ENCODE data around the gene CAPZB. TPM values are rescaled to one million over a fixed set of nuclear protein-coding genes. Genes with fewer than 3 reads are reported as not detected.

Gene CAPZB
- total RNA-seq, 1 experiment from 2014 or later, result 491 TPM

DNA sequence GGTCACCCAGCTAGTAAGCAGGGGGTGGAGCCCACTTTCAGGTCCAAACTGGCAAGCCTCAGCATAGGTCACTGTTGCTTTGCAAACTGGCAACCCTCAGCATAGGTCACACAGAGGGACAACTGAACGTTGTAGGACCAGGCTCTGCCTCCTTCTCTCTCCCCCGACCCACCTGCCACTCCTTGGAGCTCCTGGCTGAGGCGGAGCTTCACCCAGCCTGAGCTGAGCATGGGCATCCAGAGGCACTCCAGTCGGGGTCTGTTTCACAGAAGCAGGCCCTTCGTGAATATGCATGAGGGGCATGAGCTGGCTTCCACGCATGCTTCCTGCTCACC lies 24.2 kb downstream of the CAPZB start:
- CTCF ChIA-PET, result no interaction called here
- BruUV-seq (replicated peaks), result no TSS peak
- POLR2A ChIA-PET, result interaction anchor here (0.6 kb wide), 2 partner anchors 9 to 28 kb away, joined by 8 to 13 read pairs; no protein-coding TSS in a partner anchor

DNA sequence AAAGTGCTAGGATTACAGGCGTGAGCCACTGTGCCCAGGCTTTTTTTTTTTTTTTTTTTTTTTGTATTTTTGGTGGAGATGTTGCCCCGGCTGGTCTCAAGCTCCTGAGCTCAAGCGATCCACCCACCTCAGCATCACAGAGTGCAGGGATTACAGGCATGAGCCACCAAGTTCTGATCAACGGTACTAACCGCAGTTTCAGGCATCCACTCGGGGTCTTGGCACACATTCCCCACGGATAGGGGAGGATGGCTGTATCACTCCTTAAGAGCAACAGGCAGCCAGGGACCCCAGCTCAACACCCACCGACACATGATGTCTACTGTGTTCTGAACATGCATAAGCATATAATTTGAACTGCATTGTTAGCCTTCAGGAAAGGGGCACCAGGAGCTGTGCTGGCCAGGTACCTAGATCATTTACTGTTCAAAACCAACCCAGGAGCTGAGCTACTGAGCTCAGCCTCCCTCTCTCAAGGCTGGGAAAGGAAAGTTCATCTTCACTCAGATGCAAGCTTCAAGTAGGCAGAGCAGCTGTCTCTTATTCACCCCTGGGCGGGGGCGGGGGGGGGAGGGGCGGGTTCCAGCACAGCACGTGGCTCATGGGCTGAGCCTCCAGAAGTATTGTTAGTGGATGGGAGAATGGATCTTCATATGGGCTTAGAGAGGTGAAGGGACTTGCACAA lies 24.7 kb downstream of the CAPZB start:
- H3K9me3 ChIP-seq (ENCODE audit: control insufficient read depth, insufficient read depth, low read depth, low read length), result no peaks in the 10 kb centered on the region
- ChIA-PET CTCF (interaction anchor here (0.7 kb wide), 1 partner anchor 9 kb away, joined by 12 read pairs; no protein-coding TSS in a partner anchor), POLR2A (interaction anchor here (0.6 kb wide), 2 partner anchors 8 to 27 kb away, joined by 8 to 13 read pairs; no protein-coding TSS in a partner anchor)
- ATAC-seq (peak; percentile 20; the same call in 1 of the 2 replicates), DNase-seq (ENCODE audit: low read depth, low spot score) (no peak)
- no peaks in the 10 kb centered on the region for H3K36me3 ChIP-seq (ENCODE audit: control insufficient read depth, insufficient read depth, low read length)
- no peaks in the 10 kb centered on the region for H3K27me3 ChIP-seq (ENCODE audit: control insufficient read depth, insufficient read depth, low read length)
- TF ChIP-seq SIN3A (IDR thresholded peaks at IDR 0.05; ENCODE audit: borderline replicate concordance, insufficient read depth, low read depth, low read length) (no peak), TCF7L2 (IDR thresholded peaks at IDR 0.05; ENCODE audit: low read depth, low read length) (no peak), POLR2AphosphoS5 (IDR thresholded peaks at IDR 0.05; ENCODE audit: low read depth, low read length) (no peak)
- TF ChIP-seq, protein P1, sequence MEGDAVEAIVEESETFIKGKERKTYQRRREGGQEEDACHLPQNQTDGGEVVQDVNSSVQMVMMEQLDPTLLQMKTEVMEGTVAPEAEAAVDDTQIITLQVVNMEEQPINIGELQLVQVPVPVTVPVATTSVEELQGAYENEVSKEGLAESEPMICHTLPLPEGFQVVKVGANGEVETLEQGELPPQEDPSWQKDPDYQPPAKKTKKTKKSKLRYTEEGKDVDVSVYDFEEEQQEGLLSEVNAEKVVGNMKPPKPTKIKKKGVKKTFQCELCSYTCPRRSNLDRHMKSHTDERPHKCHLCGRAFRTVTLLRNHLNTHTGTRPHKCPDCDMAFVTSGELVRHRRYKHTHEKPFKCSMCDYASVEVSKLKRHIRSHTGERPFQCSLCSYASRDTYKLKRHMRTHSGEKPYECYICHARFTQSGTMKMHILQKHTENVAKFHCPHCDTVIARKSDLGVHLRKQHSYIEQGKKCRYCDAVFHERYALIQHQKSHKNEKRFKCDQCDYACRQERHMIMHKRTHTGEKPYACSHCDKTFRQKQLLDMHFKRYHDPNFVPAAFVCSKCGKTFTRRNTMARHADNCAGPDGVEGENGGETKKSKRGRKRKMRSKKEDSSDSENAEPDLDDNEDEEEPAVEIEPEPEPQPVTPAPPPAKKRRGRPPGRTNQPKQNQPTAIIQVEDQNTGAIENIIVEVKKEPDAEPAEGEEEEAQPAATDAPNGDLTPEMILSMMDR (IDR thresholded peaks at IDR 0.05), result no peak
- TF ChIP-seq, protein P2, sequence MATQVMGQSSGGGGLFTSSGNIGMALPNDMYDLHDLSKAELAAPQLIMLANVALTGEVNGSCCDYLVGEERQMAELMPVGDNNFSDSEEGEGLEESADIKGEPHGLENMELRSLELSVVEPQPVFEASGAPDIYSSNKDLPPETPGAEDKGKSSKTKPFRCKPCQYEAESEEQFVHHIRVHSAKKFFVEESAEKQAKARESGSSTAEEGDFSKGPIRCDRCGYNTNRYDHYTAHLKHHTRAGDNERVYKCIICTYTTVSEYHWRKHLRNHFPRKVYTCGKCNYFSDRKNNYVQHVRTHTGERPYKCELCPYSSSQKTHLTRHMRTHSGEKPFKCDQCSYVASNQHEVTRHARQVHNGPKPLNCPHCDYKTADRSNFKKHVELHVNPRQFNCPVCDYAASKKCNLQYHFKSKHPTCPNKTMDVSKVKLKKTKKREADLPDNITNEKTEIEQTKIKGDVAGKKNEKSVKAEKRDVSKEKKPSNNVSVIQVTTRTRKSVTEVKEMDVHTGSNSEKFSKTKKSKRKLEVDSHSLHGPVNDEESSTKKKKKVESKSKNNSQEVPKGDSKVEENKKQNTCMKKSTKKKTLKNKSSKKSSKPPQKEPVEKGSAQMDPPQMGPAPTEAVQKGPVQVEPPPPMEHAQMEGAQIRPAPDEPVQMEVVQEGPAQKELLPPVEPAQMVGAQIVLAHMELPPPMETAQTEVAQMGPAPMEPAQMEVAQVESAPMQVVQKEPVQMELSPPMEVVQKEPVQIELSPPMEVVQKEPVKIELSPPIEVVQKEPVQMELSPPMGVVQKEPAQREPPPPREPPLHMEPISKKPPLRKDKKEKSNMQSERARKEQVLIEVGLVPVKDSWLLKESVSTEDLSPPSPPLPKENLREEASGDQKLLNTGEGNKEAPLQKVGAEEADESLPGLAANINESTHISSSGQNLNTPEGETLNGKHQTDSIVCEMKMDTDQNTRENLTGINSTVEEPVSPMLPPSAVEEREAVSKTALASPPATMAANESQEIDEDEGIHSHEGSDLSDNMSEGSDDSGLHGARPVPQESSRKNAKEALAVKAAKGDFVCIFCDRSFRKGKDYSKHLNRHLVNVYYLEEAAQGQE (IDR thresholded peaks at IDR 0.05; ENCODE audit: insufficient read depth in 1 of 2, low read depth in 2 of 2, low read length in 1 of 2), result no peak
- no peak overlapping the region for H3K4me3 ChIP-seq (ENCODE audit: low read depth in 2 of 2, low read length in 2 of 2)
- peaks cover 79% of the 10 kb centered on the region for H3K4me1 ChIP-seq (ENCODE audit: control insufficient read depth, insufficient read depth, low read length)
- H3K27ac ChIP-seq (ENCODE audit: low read length), result peak overlapping the region; percentile 62
- no TSS peak for BruUV-seq (replicated peaks)
- intact Hi-C loops (cut with micrococcal nuclease; ENCODE audit: unreplicated experiment) (no loop called here), in situ Hi-C loops (cut with HindIII; ENCODE audit: low pct_unique_long_range_greater_than_20kb, low sequenced_read_pairs) (no loop called here)

More for the DNA sequence above, 24.2 kb downstream of the CAPZB start:
- peak; percentile 33 for ATAC-seq
- intact Hi-C loops (cut with micrococcal nuclease; ENCODE audit: unreplicated experiment), result no loop called here
- H3K36me3 ChIP-seq (ENCODE audit: control insufficient read depth, insufficient read depth, low read length), result no peaks in the 10 kb centered on the region
- peak overlapping the region; percentile 78 for H3K27ac ChIP-seq (ENCODE audit: low read length)
- TF ChIP-seq, protein P2 (IDR thresholded peaks at IDR 0.05; ENCODE audit: insufficient read depth in 1 of 2, low read depth in 2 of 2, low read length in 1 of 2), result no peak
- TF ChIP-seq SIN3A (IDR thresholded peaks at IDR 0.05; ENCODE audit: borderline replicate concordance, insufficient read depth, low read depth, low read length), result no peak
- TF ChIP-seq, protein P1 (IDR thresholded peaks at IDR 0.05), result no peak
- TF ChIP-seq POLR2AphosphoS5 (IDR thresholded peaks at IDR 0.05; ENCODE audit: low read depth, low read length), result no peak
- no peak for TF ChIP-seq TCF7L2 (IDR thresholded peaks at IDR 0.05; ENCODE audit: low read depth, low read length)
- no peaks in the 10 kb centered on the region for H3K27me3 ChIP-seq (ENCODE audit: control insufficient read depth, insufficient read depth, low read length)
- no peak overlapping the region for H3K4me3 ChIP-seq (ENCODE audit: low read depth in 2 of 2, low read length in 2 of 2)
- no peak for DNase-seq (ENCODE audit: low read depth, low spot score)
- in situ Hi-C loops (cut with HindIII; ENCODE audit: low pct_unique_long_range_greater_than_20kb, low sequenced_read_pairs), result no loop called here
- H3K9me3 ChIP-seq (ENCODE audit: control insufficient read depth, insufficient read depth, low read depth, low read length), result no peaks in the 10 kb centered on the region
- H3K4me1 ChIP-seq (ENCODE audit: control insufficient read depth, insufficient read depth, low read length), result peaks cover 79% of the 10 kb centered on the region
